LNCaP clone FGC (cell line): ENCODE data around the gene NFATC3.

Experiments
- DNase-seq: peaks from one replicate; pipeline ENCODE4 v3.0.0-alpha.2; 2011; ENCODE audit warnings: low read depth
- H3K4me3 ChIP-seq: 2 replicates; pipeline ENCODE4 v1.5.1; 2011; ENCODE audit warnings: mild to moderate bottlenecking, low read depth, low read length, control low read depth
- TF ChIP-seq, protein P1 (sequence below): IDR thresholded peaks from 2 replicates; pipeline ENCODE4 v1.5.1; 2012; ENCODE audit warnings: mild to moderate bottlenecking; ENCODE audit not compliant: control insufficient read depth, insufficient read depth; ENCODE audit errors: extremely low read depth

The NFATC3 gene

DNA sequence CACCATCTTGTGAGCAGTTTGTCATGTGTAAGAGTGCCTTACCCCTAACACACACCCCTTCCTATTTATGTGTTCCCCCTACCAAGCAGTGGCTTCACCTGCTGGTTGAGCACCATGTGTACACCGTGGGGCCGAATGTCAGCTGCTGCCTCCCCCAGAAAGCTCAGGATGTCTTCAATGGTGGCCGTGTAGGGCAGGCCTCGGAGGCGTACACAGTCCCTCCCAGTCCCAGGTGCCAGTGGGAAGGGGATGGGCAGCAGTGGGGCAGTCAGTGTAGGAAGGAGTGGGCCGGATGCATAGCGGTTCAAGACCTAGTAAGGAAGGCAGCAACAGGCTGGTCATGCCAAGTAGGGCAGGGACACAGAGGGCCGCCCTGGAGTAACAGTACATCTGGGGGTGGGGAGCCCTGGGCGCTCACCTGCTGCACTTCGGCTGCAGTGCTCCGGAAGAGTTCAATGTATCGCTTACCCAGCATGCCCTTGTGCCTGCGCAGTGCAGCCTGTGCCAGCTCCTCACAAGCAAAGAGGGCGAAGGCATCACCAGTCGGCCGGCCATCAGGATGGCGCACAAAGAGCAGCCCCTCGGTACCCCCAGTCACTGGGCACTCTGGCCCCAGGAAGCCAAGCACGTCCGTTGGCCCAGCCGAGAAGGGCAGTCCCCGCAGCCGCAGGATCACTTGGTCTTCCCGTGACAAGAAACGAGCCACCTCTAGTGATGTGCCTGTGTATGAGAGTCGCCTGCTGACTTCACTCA, 146.4 kb downstream of the NFATC3 start:
- no peak for DNase-seq
- no peak overlapping the region for H3K4me3 ChIP-seq
- TF ChIP-seq, protein P1, sequence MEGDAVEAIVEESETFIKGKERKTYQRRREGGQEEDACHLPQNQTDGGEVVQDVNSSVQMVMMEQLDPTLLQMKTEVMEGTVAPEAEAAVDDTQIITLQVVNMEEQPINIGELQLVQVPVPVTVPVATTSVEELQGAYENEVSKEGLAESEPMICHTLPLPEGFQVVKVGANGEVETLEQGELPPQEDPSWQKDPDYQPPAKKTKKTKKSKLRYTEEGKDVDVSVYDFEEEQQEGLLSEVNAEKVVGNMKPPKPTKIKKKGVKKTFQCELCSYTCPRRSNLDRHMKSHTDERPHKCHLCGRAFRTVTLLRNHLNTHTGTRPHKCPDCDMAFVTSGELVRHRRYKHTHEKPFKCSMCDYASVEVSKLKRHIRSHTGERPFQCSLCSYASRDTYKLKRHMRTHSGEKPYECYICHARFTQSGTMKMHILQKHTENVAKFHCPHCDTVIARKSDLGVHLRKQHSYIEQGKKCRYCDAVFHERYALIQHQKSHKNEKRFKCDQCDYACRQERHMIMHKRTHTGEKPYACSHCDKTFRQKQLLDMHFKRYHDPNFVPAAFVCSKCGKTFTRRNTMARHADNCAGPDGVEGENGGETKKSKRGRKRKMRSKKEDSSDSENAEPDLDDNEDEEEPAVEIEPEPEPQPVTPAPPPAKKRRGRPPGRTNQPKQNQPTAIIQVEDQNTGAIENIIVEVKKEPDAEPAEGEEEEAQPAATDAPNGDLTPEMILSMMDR, result no peak

DNA sequence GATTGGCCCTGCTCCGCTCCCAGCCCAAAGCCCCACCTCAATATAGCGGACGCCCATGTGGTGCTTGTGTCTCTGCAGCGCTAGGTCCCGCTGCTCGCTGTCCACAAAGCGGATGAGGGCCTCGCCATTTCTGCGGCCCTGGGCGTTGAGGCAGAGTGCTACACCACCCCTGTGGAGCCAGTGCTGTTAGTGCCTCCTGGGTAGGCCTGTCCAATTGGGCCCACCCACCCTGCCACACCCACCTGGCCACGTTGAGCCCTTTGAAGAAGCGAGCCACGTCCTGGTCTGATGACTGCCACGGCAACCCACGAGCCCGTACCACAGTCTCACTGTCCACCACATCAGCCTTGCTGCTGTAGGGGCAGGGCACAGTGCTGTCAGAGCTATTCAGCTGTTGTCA, 147.2 kb downstream of the NFATC3 start:
- no peak overlapping the region for H3K4me3 ChIP-seq
- TF ChIP-seq, protein P1, result no peak
- DNase-seq, result no peak

DNA sequence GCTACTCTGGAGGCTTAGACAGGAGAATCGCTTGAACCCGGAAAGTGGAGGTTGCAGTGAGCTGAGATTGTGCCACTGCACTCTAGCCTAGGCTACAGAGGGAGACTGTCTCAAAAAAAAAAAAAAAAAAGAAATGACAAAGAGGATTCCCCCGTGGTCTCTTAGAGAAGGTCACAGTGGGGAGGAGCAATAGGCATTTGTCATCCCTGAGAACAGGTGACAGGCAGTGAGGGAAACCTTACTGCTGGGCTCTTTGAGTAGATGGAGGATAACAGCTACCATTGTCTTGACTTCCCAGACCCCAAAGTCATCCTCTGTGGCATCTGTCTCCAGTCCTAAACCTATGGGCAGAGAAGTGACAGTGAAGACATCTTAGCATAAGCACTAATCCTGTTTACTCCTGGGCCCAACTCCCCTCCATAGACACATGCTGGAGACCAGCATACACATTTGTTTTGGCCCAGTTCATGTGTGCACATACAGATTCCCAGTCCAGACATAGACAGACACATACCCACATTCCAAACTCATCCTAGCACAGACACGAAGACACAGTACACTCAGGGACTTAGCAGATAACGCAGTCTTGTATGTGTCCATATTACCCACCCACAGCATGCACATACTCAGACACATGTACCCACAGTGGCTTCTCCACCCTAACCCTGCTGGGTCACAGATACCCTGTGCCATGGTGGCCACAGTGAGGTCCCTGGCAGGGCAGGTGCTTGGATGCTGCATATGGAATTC, 148.1 kb downstream of the NFATC3 start:
- DNase-seq, result no peak
- TF ChIP-seq, protein P1, result no peak
- H3K4me3 ChIP-seq, result peak overlapping the region; percentile 91

DNA sequence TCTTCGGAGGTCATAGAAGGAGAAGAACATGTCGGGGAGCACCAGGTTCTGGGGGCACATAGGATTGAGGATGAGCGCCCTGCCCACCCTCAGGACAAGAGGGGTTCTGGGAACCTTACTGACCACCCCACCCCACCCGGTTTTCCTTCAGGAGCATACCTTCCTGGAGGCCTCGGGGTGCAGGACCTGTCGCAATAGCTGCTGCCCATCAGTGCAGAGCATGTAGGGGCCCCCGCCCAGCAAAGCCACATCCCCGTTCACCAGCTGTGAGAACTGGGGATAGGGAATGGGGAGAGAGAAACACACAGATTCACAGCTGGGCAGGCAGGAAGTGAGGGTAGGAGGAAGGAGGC, 148.6 kb downstream of the NFATC3 start:
- DNase-seq, result no peak
- H3K4me3 ChIP-seq, result peak overlapping the region; percentile 91
- TF ChIP-seq, protein P1, result no peak

DNA sequence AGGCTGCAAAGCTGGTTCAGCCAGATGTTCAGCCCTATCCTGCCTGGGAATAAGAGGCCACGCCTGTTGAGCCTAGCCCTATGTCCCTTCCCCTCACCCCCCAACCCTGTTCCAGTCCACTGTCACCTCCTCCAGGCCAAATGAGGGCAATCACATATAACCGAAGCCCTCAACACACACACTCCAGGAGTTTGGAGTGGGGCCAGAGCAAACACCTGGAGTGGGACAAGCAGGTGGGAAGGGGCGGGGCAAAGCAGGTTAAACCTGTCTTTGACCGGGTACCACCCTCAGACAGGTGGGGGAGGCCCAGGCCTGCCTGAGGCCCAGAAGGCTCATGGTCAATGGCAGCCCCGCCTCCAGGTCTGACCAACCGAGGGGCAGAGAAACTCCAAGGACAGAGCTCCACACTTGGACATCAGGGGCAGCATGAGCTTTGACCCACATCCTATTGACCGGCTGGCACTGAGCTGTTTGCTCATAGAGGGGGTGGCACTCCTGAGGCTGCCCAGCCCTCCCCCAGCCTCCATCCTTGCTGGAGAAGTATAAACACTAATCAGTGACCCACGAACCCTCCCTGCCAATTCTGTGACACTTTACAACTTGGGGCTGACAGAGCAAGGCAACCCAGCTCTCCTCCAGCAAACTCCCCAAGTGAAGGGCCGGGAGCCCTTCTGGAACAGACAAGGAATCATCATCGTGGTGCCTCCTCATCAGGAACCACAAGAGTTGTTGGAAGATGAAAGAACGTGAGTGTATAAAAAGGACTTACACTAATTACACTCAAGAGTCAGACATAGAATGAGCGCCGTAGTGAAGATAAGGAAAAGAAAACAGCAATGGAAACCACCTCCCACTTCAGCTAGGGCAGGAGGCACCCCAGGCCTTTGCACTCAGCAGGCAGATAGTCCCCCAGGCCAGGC, 149.3 kb downstream of the NFATC3 start:
- TF ChIP-seq, protein P1, result peak; percentile 31; the same call in 1 of the 2 replicates
- peak overlapping the region; percentile 91 for H3K4me3 ChIP-seq
- DNase-seq, result peak; percentile 98

DNA sequence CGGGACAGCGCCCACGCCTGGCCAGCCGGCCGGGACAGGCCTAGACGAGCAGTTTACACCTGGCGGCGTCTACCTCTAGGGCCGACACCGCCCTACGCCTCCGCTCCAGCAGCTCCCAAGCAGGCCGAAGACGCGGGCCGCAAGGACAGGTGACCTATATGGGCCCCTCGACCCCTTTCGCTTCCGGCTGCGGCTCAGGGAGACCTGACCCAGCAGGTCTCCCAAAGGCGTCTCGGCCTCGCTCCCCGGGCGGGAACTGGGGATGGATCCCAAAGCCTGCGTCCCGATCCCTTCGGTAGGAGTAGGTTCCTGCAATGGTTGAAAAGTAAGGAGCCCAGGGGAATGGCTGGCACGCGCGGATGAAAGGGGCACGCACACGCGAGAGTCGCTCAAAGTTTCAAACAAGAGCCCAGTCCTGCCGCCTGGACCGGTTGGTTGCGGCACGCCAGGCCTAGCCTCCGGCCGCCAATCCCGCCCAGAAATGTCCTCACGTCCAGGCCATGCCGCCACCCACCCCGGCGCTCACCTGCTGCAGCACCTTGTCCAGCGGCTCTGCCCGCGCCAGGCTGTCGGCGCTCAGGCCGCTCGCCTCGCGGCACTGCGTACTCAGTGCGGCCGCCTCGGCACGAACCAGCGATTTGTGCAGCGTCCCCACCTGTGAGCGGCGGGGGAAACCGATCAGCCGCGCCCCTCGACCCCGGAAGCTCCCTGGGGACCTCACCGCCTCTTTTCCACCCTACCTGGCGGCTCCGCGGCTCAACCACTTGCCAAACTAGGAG, 150.1 kb downstream of the NFATC3 start:
- TF ChIP-seq, protein P1, result peak; percentile 55
- DNase-seq, result no peak
- peak overlapping the region; percentile 91 for H3K4me3 ChIP-seq
